GM19043 (cell line): Measurements from ENCODE around the gene ASPHD2.

ENCODE experiments used
- ATAC-seq: cut with Tn5 transposase; IDR thresholded peaks from one replicate; pipeline ENCODE4 v1.9.1; 2021; ENCODE audit warnings: low read depth; ENCODE audit not compliant: unreplicated experiment

Gene ASPHD2

GRCh38 chr22:26470807-26471206, 41.7 kb downstream of the ASPHD2 start:
- ATAC-seq = no peak

DNA sequence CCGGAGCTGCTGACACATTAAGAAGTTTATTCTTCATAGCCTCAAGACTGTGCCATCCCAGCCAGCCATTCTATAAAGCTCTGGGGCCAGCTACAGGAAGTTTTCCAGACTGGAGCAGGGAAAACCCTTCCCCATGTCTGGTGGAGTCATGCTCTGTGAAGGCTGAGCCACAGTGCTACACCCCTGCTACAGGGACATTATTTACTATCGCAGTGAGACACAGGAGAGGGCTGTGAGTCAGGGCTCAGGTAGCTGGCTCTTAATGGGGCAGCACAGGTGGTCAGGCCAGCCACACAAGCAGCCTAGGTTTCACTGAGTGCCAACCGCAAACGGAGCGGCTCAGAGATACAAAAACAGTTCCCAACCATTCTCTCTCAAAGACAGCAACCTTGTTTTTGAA, 42.5 kb downstream of the ASPHD2 start:
- no peak for ATAC-seq

GRCh38 chr22:26474682-26475081, 45.6 kb downstream of the ASPHD2 start:
- no peak for ATAC-seq

- no peak for ATAC-seq
These were observed 47.8 kb downstream of the ASPHD2 start for GRCh38 chr22:26476705-26477340.

DNA sequence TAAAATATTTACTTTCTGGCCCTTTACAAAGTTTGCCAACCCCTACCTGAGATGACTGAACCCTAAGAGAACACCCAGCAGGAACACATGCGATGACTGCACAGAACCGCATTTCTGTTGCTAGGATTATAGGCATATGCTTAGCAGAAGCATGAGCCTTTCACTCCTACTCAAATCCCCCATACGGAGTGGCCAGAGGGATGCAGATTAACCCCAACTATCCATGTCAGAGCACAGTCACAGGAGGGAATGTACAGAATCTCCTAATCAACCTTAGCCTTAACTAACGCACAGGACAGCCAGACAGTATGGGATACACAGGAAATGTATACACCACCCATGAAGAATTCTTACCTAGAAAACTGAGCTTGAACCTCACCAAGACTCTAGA, 48.3 kb downstream of the ASPHD2 start:
- no peak for ATAC-seq

DNA sequence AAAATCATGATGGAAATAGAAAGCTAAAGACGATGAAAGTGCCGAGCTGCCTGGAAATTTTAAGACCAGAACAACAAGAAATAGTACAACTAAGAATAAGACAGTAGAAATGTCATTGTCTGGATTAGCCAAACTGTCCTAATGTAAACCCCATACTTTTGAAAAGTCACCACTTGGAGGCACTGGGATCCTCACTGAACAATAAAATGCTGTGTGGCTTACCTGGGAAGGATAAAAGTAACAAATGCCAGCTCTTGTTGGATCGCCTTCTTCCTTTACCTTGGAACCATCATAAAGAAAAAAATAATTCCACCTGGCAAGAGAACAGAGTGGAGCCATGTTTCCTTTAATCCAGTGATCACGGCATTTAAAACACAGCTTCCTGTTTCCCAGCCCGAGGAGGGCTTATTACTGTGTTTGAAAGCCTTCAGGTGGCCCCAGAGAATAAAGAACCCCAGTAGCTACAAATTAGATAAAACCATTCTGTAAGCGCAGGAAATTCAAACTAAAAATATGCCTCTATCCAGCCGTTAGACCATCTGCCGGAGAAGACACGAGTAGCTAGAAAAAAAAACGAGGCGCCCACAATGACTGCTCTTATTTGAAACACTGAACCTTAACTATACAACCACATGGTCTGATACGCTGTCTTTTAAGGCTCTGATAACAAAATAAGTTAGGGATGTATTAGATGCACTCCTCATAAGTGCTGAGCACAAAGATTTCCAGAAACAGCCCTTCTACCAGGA, 50.2 kb downstream of the ASPHD2 start:
- no peak for ATAC-seq

GRCh38 chr22:26479792-26480610, 50.9 kb downstream of the ASPHD2 start:
- no peak for ATAC-seq

DNA sequence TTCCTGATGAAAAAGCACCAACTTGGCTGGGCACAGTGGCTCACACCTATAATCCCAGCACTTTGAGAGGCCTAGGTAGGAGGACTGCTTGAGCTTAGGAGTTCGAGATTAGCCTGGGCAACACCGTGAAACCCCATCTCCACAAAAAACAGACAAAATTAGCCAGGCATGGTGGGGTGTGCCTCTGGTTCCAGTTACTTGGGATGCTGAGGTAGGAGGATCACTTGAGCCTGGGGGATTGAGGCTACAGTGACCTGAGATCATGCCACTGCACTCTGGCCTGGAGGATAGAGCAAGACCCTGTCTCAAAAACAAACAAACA, 51.5 kb downstream of the ASPHD2 start:
- ATAC-seq = no peak

DNA sequence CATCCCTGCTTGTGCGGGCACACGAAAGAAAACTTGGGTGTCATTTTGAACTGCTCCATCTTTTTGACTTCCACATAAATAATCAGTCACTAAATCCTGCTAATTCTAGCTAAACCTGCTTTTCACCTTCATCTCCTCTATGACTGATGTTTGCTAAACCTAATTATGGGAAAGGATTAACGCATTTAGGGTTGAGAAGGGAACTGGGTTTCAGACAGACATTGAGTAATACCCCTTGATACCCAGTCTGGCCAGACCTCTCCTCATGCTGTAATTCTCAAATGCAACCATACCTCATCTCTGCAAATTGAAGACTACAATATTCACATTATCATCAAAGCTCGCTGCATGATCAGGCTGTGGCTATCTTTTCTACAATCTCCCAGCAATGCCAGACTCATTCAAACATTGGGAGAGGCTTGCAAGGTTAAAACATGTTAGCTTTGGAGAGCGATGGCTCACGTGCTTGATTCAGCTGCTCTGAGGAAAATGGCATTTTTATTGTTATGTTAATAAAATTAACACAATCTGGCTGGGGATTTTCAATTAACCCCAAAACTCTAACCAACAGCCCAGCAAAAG, 52.1 kb downstream of the ASPHD2 start:
- ATAC-seq = no peak

GRCh38 chr22:26481694-26482093, 52.6 kb downstream of the ASPHD2 start:
- ATAC-seq = no peak

GRCh38 chr22:26482161-26482560, 53.1 kb downstream of the ASPHD2 start:
- ATAC-seq = no peak

DNA sequence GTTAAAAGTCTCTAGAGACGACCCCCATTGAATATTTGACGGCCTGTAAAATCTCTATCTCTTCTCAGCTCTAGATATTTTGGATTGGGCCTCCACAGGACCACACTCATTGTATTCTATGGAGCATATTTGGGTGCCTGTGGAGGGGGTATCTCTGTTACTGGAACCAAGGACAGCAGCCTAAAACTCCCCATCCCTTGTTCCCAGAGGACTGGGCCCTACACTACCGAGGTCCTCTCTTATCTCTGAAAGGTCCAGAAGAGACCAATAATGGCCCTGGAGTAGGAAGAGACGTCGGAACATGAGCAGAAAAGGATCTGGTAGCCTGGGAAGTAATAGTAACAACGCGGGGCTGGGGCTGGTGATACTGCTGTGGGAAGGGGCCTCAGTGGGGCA, 54.0 kb downstream of the ASPHD2 start:
- ATAC-seq = no peak

DNA sequence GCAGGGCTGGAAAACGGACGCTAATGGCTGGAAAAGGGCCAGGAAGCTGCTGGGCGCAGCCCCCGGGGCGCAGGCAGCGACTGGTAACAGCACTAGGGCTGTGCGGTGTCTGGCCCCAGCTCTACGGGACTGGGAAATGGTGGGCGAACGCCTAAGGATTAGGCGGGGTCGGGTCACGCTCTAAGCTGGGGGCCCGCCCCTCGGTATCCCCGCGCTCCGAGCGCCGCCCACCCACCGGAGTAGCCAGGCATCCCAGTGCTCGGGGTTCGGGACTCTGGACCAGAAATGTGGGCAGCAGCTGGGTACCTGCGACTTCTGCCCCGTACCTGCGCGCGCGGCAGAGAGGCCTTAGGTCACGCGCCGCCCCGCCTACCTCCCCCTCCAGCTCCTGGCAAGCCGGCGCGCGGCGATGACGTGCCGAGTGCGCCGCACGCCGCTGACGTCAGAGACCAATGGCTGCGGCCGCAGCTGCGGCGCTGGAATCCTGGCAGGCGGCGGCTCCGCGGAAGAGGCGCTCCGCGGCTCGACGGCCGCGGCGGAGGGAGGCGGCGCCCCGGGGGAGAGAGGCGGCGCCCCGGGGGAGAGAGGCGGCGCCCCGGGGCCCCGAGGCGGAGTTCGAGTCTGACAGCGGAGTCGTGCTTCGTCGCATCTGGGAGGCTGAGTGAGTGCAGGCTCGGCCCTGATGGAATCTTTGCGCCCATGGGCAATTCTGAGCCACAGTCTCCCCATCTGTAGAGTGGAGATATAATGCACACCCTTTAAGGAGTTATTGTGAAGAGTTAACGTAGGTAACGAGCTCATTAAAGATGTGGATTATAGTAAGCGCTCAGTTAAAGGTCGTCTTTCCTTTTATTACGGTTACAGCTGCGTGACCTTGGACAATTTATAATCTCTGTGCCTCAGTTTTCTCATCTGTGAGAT, 54.6 kb downstream of the ASPHD2 start, which contains the start of the genes HPS4 and SRRD:
Gene HPS4 (minus strand): TSS at position 345 of the 921 bp plus-strand sequence. CDS start 2,021 bp downstream, outside the sequence.
Gene SRRD (plus strand): TSS at position 439 of the 921 bp plus-strand sequence. CDS start 14 bp downstream, at position 453.
- no peak for ATAC-seq

GRCh38 chr22:26484360-26484706, 55.3 kb downstream of the ASPHD2 start:
- no peak for ATAC-seq

DNA sequence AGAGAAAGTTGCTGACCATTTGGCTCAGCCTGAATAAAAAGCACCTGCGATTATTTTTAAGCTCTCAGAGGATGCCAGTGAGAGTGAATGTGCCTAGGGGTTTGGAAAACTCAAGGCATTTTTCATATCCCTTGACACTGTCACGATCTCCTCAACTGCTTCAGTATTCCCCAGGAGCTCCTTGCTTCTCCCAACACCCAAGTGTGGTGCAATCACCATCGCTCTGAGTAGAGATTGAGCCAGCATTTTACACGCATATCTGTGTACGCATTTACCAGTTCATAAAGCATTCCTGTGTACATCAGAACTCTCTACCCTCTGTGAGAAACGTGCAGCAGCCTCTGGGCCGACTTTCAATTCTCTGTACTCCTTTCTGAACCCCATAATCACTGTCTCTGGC, 56.0 kb downstream of the ASPHD2 start:
- no peak for ATAC-seq

DNA sequence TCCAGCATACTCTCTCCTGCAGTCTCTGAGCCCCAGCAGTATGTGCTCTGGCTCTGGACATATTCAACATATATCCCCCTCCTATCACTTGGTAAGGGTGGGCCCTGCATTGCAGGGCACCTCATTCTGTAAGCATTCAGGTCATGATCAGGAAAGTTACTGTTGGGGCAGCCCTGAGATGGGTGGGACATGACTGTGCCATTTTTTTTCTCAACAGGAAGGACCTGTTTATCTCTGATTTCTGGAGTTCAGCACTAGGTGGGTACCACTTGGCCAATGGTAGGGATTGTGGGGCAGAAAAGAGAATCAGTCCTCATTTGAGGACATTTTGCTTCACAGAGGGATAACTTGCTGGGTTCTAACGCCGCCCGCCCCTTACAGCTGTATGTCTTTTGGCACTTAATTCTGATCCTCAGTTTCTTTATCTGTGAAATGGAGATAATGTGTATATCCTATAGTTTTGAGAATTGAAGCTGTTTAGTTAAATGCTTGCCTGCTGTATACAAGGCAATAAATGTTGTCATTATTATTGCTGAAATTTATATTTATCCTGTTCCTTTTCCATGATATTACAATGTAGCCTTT, 56.8 kb downstream of the ASPHD2 start:
- ATAC-seq = no peak

DNA sequence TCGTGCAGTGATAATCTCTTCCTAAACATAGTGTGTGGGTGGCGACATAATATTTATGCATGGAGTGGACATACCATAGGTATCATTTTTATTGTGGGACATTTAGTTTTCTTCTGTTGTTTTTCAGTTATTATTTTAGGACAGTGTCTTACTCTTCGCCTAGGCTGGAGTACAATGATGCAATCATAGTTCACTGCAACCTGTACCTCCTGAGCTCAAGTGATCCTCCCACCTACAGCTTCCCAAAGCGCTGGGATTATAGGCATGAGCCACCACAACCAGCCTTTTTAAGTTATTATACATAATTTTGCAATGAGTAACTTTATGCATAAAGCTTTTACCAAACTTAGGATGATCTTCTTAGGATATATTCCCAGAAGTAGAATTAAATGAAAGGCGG, 57.3 kb downstream of the ASPHD2 start:
- no peak for ATAC-seq

DNA sequence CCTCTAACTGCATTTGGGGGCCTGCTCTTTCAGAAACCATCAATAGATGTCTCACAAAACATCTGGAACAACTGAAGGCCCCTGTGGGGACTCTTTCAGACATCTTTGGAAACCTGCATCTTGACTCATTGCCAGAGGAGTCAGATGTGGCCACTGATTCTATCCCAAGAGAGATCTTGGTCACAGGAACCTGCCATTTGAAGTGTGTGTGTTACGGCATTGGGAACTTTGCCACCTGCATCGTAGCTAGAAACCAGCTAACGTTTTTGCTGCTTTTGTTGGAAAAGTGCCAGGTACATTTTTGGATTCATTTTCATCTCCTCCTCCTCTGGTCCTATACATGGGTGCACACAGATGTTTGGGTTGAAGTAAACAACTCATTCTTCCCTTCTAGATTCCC, 58.9 kb downstream of the ASPHD2 start:
- ATAC-seq = no peak

GRCh38 chr22:26489447-26490036, 60.5 kb downstream of the ASPHD2 start:
- ATAC-seq = no peak
